ENCODE data around the gene SRP14.
"Not testable (repeated sequence)": the region's sequence is repeated elsewhere in the genome, so short reads cannot be mapped to it uniquely, and the experiment has no call there.

The SRP14 gene

GRCh38 chr15:40050788-40051470, 11.9 kb upstream of the SRP14 start:
- DNase-seq (ENCODE audit: low read depth in 3 of 3) = no peak

GRCh38 chr15:40048926-40049475, 10.0 kb upstream of the SRP14 start:
- no peak for DNase-seq (ENCODE audit: low read depth in 3 of 3)

- no peak for DNase-seq (ENCODE audit: low read depth in 3 of 3)
Observed at GRCh38 chr15:40048211-40048792, 9.3 kb upstream of the SRP14 start.

GRCh38 chr15:40047415-40048210, 8.6 kb upstream of the SRP14 start:
- DNase-seq (ENCODE audit: low read depth in 3 of 3) = no peak

- DNase-seq (ENCODE audit: low read depth in 3 of 3) = no peak
Observed at GRCh38 chr15:40046721-40047414, 7.9 kb upstream of the SRP14 start.

GRCh38 chr15:40045572-40046217, 6.7 kb upstream of the SRP14 start:
- DNase-seq (ENCODE audit: low read depth in 3 of 3) = no peak

- peak; percentile 69 to 74 (median 73) for DNase-seq (ENCODE audit: low read depth in 3 of 3)
Observed at GRCh38 chr15:40044717-40045571, 6.0 kb upstream of the SRP14 start.

GRCh38 chr15:40043927-40044716, 5.1 kb upstream of the SRP14 start:
- DNase-seq (ENCODE audit: low read depth in 3 of 3) = no peak

- no peak for DNase-seq (ENCODE audit: low read depth in 3 of 3)
Observed at GRCh38 chr15:40042791-40043320, 3.9 kb upstream of the SRP14 start.

GRCh38 chr15:40040770-40041169, 1.8 kb upstream of the SRP14 start:
- DNase-seq (ENCODE audit: low read depth in 3 of 3) = no peak

GRCh38 chr15:40040293-40040635, 1.3 kb upstream of the SRP14 start:
- DNase-seq (ENCODE audit: low read depth in 3 of 3) = no peak

GRCh38 chr15:40038275-40038637, 725 bp downstream of the SRP14 start:
- no peak for DNase-seq (ENCODE audit: low read depth in 3 of 3)

- DNase-seq (ENCODE audit: low read depth in 3 of 3) = no peak
Observed at GRCh38 chr15:40037721-40038120, 1.3 kb downstream of the SRP14 start.

- DNase-seq (ENCODE audit: low read depth in 3 of 3) = not testable (repeated sequence)
Observed at GRCh38 chr15:40035182-40035581, 3.8 kb downstream of the SRP14 start.

- DNase-seq (ENCODE audit: low read depth in 3 of 3) = no peak
Observed at GRCh38 chr15:40034186-40034946, 4.6 kb downstream of the SRP14 start.

GRCh38 chr15:40032125-40032839, 6.7 kb downstream of the SRP14 start:
- DNase-seq (ENCODE audit: low read depth in 3 of 3) = no peak

- no peak for DNase-seq (ENCODE audit: low read depth in 3 of 3)
Observed at GRCh38 chr15:40031300-40031699, 7.7 kb downstream of the SRP14 start.

Measured in stimulated activated CD4-positive, alpha-beta T cell treated with anti-CD3 and anti-CD28 coated beads, TNF-alpha, amount 100 ng/mL, for 4 hours (primary cell).